Adrenal gland (tissue), 12 donors: Measurements from ENCODE around the gene ARHGAP5. TPM values are rescaled to one million over a fixed set of nuclear protein-coding genes. Genes with fewer than 3 reads are reported as not detected.
"Not testable (repeated sequence)": the region's sequence is repeated elsewhere in the genome, so short reads cannot be mapped to it uniquely, and the experiment has no call there.

Source experiments
- DNase-seq, 7 donors: peaks; one replicate each; pipeline ENCODE4 v3.0.0-alpha.2; 2019 to 2020
- H3K27ac ChIP-seq, 5 donors: fragments of 200-600 bp; sonication (generic) in 4 of 5; 1 replicate in 3 of 5; 2 replicates in 2 of 5; pipeline versions ENCODE4 v1.5.1 to v1.8.0; 2016 to 2020; ENCODE audit warnings: mild to moderate bottlenecking in 1 of 5
- H3K27me3 ChIP-seq: fragments of 200-600 bp; 2 replicates; pipeline ENCODE4 v1.8.0; 2021
- H3K36me3 ChIP-seq, 2 donors: fragments of 200-600 bp; replicated peaks in 1 of 2; 1 replicate in 1 of 2; 2 replicates in 1 of 2; pipeline versions ENCODE4 v1.5.1 to v1.8.0; 2018 to 2022
- H3K4me1 ChIP-seq, 2 donors: fragments of 200-600 bp; replicated peaks in 1 of 2; 1 replicate in 1 of 2; 2 replicates in 1 of 2; pipeline versions ENCODE4 v1.5.1 to v1.8.0; 2018 to 2021
- H3K4me3 ChIP-seq, 4 donors: fragments of 200-600 bp; sonication (generic) in 3 of 4; one replicate each; pipeline ENCODE4 v1.5.1; 2016 to 2018
- H3K9me3 ChIP-seq, 3 donors: fragments of 200-600 bp; sonication (generic) in 1 of 3; replicated peaks in 1 of 3; 1 replicate in 2 of 3; 2 replicates in 1 of 3; pipeline versions ENCODE4 v1.5.1 to v1.8.0; 2016 to 2021
- CTCF ChIP-seq, 6 experiments: fragments of 450-650 bp in 4 of 6; fragments of 200-600 bp in 2 of 6; sonication (generic) in 1 of 6; IDR thresholded peaks; 1 replicate in 5 of 6; 2 replicates in 1 of 6; pipeline versions ENCODE4 v1.5.1 to v1.8.0; 2016 to 2021; ENCODE audit warnings: antibody characterized with exemption in 6 of 6, mild to moderate bottlenecking in 2 of 6, moderate library complexity in 1 of 6
- POLR2A ChIP-seq, 2 donors: fragments of 450-650 bp; IDR thresholded peaks; one replicate each; pipeline ENCODE4 v1.6.1; 2017; ENCODE audit warnings: antibody characterized with exemption in 2 of 2, mild to moderate bottlenecking in 2 of 2, moderate library complexity in 1 of 2
- WGBS, 4 donors: extraction: QIAGEN DNeasy Blood & Tissue Kit in 2 of 4; methylation state at CpG; one replicate each; pipeline versions ENCODE4 v1.1.5 to v1.1.7; 2013 to 2017; 5-methylcytosine and 5-hydroxymethylcytosine counted together
- intact Hi-C, 2 donors: fragments of 100-400 bp; cut with DNase I; formaldehyde crosslinking; loops; one replicate each; pipeline versions ENCODE4 v1.14.1 to v1.15.0; 2022 to 2023
- polyA plus RNA-seq, 3 donors: library from polyadenylated mRNA; stranded (reverse); fragments of 200-250 nt in 2 of 3; fragments of 350-450 nt in 1 of 3; fragmentation: Illumina TruSeq in 1 of 3; extraction: RNeasy Lipid Tissue Mini Kit (QIAGEN cat#74804) in 1 of 3; gene quantifications; one replicate each; pipeline ENCODE4 v1.2.3, GENCODE V29; 2013 to 2014
- total RNA-seq, 9 donors: library from RNA; depleted of rRNA in 4 of 9; stranded (reverse); fragments of >200 nt in 4 of 9; fragments of 120-200 nt in 1 of 9; fragmentation: NEBNext Ultra II Directional in 1 of 9; extraction: Animal tissue kit (Norgen Biotek cat#: 25700) in 1 of 9; gene quantifications; one replicate each; pipeline versions ENCODE4 v1.1.0 to v1.2.4, GENCODE V29; 2013 to 2023
- donor health status: healthy with polysubstance abuse.
- donor health status: Bipolar disorder and iron deficiency.
- donor health status: DM: yes; HTN: yes; CAD: no.
- donor health status: DM: no; HTN: no; CAD: no.
- donor health status: DM: no; HTN: no; CAD: no.
- donor health status: DM: yes; HTN: yes; CAD: no.

Gene ARHGAP5
- total and polyA plus RNA-seq, 12 donors: 11.9 to 100.0 (median 76.8) TPM

GRCh38 chr14:32109676-32110547 lies 32.8 kb downstream of the ARHGAP5 start:
- Histone ChIP-seq H3K36me3 (no peaks in the 10 kb centered on the region), H3K9me3 (no peaks in the 10 kb centered on the region), H3K27me3 (no peaks in the 10 kb centered on the region), H3K4me1 (no peaks in the 10 kb centered on the region), H3K4me3 (no peak overlapping the region), H3K27ac (no peak overlapping the region)
- intact Hi-C loops: no loop called here
- no peak for DNase-seq
- 84 to 90% (median 88%) methylated on average over 7 of the region's 7 CpGs for WGBS, 4 donors
- no peak for TF ChIP-seq POLR2A (IDR thresholded peaks at IDR 0.05)
- no peak for TF ChIP-seq CTCF (IDR thresholded peaks at IDR 0.05)

GRCh38 chr14:32110548-32110896 lies 33.4 kb downstream of the ARHGAP5 start:
- H3K27me3 ChIP-seq: no peaks in the 10 kb centered on the region
- WGBS, 4 donors: 95 to 98% (median 97%) methylated on average over 2 of the region's 2 CpGs
- H3K27ac ChIP-seq: no peak overlapping the region
- intact Hi-C loops: no loop called here
- no peaks in the 10 kb centered on the region for H3K36me3 ChIP-seq
- no peaks in the 10 kb centered on the region for H3K9me3 ChIP-seq
- TF ChIP-seq POLR2A (IDR thresholded peaks at IDR 0.05) (no peak), CTCF (IDR thresholded peaks at IDR 0.05) (no peak)
- no peaks in the 10 kb centered on the region for H3K4me1 ChIP-seq
- no peak for DNase-seq
- H3K4me3 ChIP-seq: no peak overlapping the region

- H3K27me3 ChIP-seq: no peaks in the 10 kb centered on the region
- peaks cover 0 to 13% of the 10 kb centered on the region in 2 donors for H3K4me1 ChIP-seq
- no peak for TF ChIP-seq POLR2A (IDR thresholded peaks at IDR 0.05)
- no peak for TF ChIP-seq CTCF (IDR thresholded peaks at IDR 0.05)
- H3K9me3 ChIP-seq: no peaks in the 10 kb centered on the region
- H3K27ac ChIP-seq: no peak overlapping the region
- peaks cover 0 to 3% of the 10 kb centered on the region in 2 donors for H3K36me3 ChIP-seq
- DNase-seq: no peak
- intact Hi-C loops: no loop called here
- H3K4me3 ChIP-seq: no peak overlapping the region
Observed at GRCh38 chr14:32121536-32121935, 44.4 kb downstream of the ARHGAP5 start.

- DNase-seq: no peak
- Histone ChIP-seq H3K4me1 (peaks cover 0 to 13% of the 10 kb centered on the region in 2 donors), H3K4me3 (no peak overlapping the region), H3K27ac (no peak overlapping the region), H3K9me3 (no peaks in the 10 kb centered on the region), H3K27me3 (no peaks in the 10 kb centered on the region), H3K36me3 (peaks cover 0 to 3% of the 10 kb centered on the region in 2 donors)
- 85 to 99% (median 92%) methylated on average over 1 of the region's 1 CpG for WGBS, 4 donors
- TF ChIP-seq POLR2A (IDR thresholded peaks at IDR 0.05) (no peak), CTCF (IDR thresholded peaks at IDR 0.05) (no peak)
- intact Hi-C loops: no loop called here
Observed at GRCh38 chr14:32121948-32122347, 44.8 kb downstream of the ARHGAP5 start.

- H3K36me3 ChIP-seq, H3K4me3 ChIP-seq, H3K9me3 ChIP-seq, H3K27ac ChIP-seq, intact Hi-C loops, DNase-seq, H3K27me3 ChIP-seq: not testable (repeated sequence)
- H3K4me1 ChIP-seq: peaks cover 0 to 20% of the 10 kb centered on the region in 2 donors
- WGBS, 4 donors: 90 to 96% (median 95%) methylated on average over 4 to 6 of the region's 13 CpGs
Observed at GRCh38 chr14:32126899-32127730, 50.0 kb downstream of the ARHGAP5 start.

- H3K27me3 ChIP-seq, H3K9me3 ChIP-seq, H3K4me3 ChIP-seq, intact Hi-C loops, DNase-seq, H3K36me3 ChIP-seq, H3K27ac ChIP-seq: not testable (repeated sequence)
- peaks cover 0 to 12% of the 10 kb centered on the region in 2 donors for H3K4me1 ChIP-seq
- WGBS, 4 donors: 95 to 98% (median 98%) methylated on average over 15 to 57 of the region's 57 CpGs
Observed at GRCh38 chr14:32127731-32128654, 50.9 kb downstream of the ARHGAP5 start.
